Heart left ventricle (tissue), 16 donors: ENCODE data around the gene HS1BP3. TPM values are rescaled to one million over a fixed set of nuclear protein-coding genes. Genes with fewer than 3 reads are reported as not detected.

Experiments
- ATAC-seq, 4 donors: fragments of 200-7000 bp; cut with Tn5 transposase; one replicate each; pipeline ENCODE4 v1.9.1; 2020 to 2022; ENCODE audit warnings: moderate library complexity in 4 of 4, mild to moderate bottlenecking in 3 of 4, moderate number of reproducible peaks in 1 of 4
- DNase-seq, 5 donors: peaks; one replicate each; pipeline ENCODE4 v3.0.0-alpha.2; 2020
- H3K27ac ChIP-seq, 12 donors: fragments of 200-600 bp; sonication (generic) in 4 of 12; one replicate each; pipeline versions ENCODE4 v1.5.0 to v1.8.0; 2016 to 2022; ENCODE audit warnings: mild to moderate bottlenecking in 2 of 12
- H3K27me3 ChIP-seq, 9 donors: fragments of 200-600 bp; sonication (generic) in 2 of 9; one replicate each; pipeline versions ENCODE4 v1.5.1 to v1.8.0; 2016 to 2022; ENCODE audit warnings: mild to moderate bottlenecking in 3 of 9
- H3K36me3 ChIP-seq, 9 donors: fragments of 200-600 bp; sonication (generic) in 2 of 9; one replicate each; pipeline versions ENCODE4 v1.5.0 to v1.8.0; 2018 to 2022; ENCODE audit warnings: mild to moderate bottlenecking in 2 of 9
- H3K4me1 ChIP-seq, 12 donors: fragments of 200-600 bp; sonication (generic) in 4 of 12; one replicate each; pipeline versions ENCODE4 v1.5.0 to v1.8.0; 2016 to 2022; ENCODE audit warnings: mild to moderate bottlenecking in 3 of 12
- H3K4me3 ChIP-seq, 12 donors: fragments of 200-600 bp; sonication (generic) in 4 of 12; one replicate each; pipeline versions ENCODE4 v1.5.0 to v1.8.0; 2017 to 2022; ENCODE audit warnings: mild to moderate bottlenecking in 9 of 12, moderate library complexity in 4 of 12
- H3K9me3 ChIP-seq, 12 donors: fragments of 200-600 bp; sonication (generic) in 4 of 12; one replicate each; pipeline versions ENCODE4 v1.5.0 to v1.8.0; 2016 to 2022; ENCODE audit warnings: mild to moderate bottlenecking in 1 of 12
- CTCF ChIP-seq, 12 donors: fragments of 200-600 bp; sonication (generic) in 4 of 12; IDR thresholded peaks; one replicate each; pipeline versions ENCODE4 v1.5.0 to v1.8.0; 2018 to 2022; ENCODE audit warnings: antibody characterized with exemption in 12 of 12, mild to moderate bottlenecking in 5 of 12
- POLR2A ChIP-seq, 2 donors: fragments of 450-650 bp; IDR thresholded peaks; one replicate each; pipeline ENCODE4 v1.6.1; 2017; ENCODE audit warnings: antibody characterized with exemption in 2 of 2, mild to moderate bottlenecking in 2 of 2, moderate library complexity in 2 of 2
- WGBS, 4 donors: extraction: QIAGEN DNeasy Blood & Tissue Kit in 2 of 4; methylation state at CpG; one replicate each; pipeline versions ENCODE4 v1.1.5 to v1.1.7; 2013 to 2018; 5-methylcytosine and 5-hydroxymethylcytosine counted together
- intact Hi-C, 10 donors: fragments of 100-400 bp; cut with DNase I; formaldehyde crosslinking; loops; one replicate each; pipeline versions ENCODE4 v1.11.1 to v1.14.2; 2022
- polyA plus RNA-seq, 2 donors: library from polyadenylated mRNA; stranded (reverse); fragments of 200-250 nt; gene quantifications; one replicate each; pipeline ENCODE4 v1.2.3, GENCODE V29; 2013
- total RNA-seq, 9 donors: library from RNA; depleted of rRNA in 2 of 9; stranded (reverse); fragments of >200 nt in 2 of 9; fragmentation: NEBNext Ultra II Directional in 3 of 9; extraction: Animal tissue kit (Norgen Biotek cat#: 25700) in 3 of 9; gene quantifications; one replicate each; pipeline versions ENCODE4 v1.1.0 to v1.2.4, GENCODE V29; 2016 to 2023
- donor health status: ischemic (EF 13 %, LVEDD 7.1; RV severe dilation, severe dysfunction).
- donor health status: healthy with polysubstance abuse.
- donor health status: DM: no; HTN: yes; CAD: no.
- donor health status: DM: no; HTN: no; CAD: no.
- donor health status: ischemic (EF 25% LVEDD 6.9; RV normal size, moderate dysfunction).
- donor health status: ischemic (EF 25% LVEDD 5.7; RV mildly dilated, moderate dysfunction).
- donor health status: healthy.
- donor health status: DM: yes; HTN: yes; CAD: no.
- donor health status: ischemic (EF 35%, LVEDD 5.7; RV mildly dilated, moderate dysfunction).
- donor health status: nonischemic (EF 11% LVEDD 7.7; RV severe dilation, severe dysfunction).
- donor health status: DM: yes; HTN: yes; CAD: no.
- donor health status: PGD.
- donor health status: ischemic (EF 29% LVEDD 5.4; RV normal size, mild dysfunction).
- donor health status: nonischemic (EF 23%, LVEDD 6.1; RV moderate dilation, normal function).

The HS1BP3 gene
- total and polyA plus RNA-seq, 11 donors, result 12.7 to 23.7 (median 21.0) TPM

DNA sequence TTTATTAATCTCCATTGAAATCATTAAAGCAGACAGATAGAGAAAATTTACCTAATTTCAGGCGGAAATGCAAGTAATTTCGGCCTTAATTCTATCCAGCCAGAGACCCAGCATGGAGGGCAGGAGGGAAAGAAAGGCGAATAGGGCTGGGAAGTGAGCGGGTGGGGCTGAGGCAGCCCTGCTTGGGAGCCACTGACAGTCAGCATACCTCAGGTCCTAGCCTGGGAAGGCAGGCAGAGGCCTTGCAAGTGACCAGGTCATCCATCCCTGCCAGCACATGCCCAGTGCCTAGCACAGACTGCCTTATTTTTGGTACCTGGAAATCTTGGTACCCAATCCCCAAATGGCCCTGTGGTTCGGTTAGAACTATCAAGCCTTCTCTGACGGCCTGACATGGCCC is 17.6 kb upstream of the HS1BP3 start:
- no peak for DNase-seq
- no peak for TF ChIP-seq CTCF (IDR thresholded peaks at IDR 0.05)
- TF ChIP-seq POLR2A (IDR thresholded peaks at IDR 0.05), result no peak
- ATAC-seq, result no peak
- intact Hi-C loops, result loop anchor here in 6 of 10 donors (5.0 to 10.0 kb wide), 4 partner anchors 86 to 449 kb away; partner anchors contain the start of gene LDAH (in 1 of the 6)
- peaks cover 36 to 95% (median 89%) of the 10 kb centered on the region in 9 donors for H3K27me3 ChIP-seq
- no peak overlapping the region for H3K27ac ChIP-seq
- 86 to 95% (median 92%) methylated on average over 6 of the region's 6 CpGs for WGBS, 4 donors
- H3K9me3 ChIP-seq, result no peaks in the 10 kb centered on the region
- H3K4me1 ChIP-seq, result peaks cover 0 to 46% (median 15%) of the 10 kb centered on the region in 12 donors
- peak overlapping the region in 5 of 12 donors; percentile 57 to 65 (median 60) for H3K4me3 ChIP-seq
- H3K36me3 ChIP-seq, result no peaks in the 10 kb centered on the region

DNA sequence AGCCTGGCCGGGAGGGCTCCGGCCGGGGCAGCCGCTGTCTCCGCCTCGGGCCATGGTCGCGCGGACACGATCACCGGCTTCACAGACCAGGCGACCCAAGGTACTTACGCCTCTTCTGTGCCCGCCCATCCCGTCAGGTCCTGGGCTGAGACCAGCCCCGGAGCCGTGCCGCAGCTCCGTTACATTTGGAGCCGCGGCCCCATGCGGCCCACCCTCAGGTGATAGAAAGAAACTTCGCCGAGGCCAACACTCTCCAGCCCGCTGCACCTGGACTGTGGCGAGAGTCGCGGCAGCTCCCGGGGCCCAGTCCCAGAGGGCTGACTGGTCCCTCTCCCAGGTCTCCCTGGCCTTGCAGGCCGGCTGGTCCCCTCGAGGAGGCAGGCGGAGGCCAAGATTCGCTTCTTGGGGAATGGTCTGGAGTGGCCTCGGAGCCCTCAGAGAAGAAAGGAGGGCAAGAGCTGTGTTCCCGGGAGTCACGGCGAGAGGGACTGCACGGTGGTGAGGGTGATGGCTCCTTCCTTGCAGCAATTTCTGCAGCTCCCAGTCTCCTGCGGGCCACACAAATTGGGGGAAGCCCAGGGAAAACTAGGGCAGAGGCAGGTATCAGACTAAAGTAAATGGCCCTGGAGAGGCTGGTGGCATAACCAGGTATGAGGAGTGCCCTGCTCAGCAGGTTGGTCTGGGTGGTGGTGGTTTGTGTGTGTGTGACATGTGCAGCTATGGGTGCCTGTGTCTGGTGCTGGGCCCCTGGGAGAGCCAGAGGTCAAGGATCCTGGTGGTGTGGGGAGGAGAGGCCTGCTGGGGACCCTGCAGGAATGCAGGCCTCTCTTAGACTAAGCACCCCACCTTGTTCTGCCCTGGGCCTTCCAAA is 16.9 kb upstream of the HS1BP3 start:
- Histone ChIP-seq H3K27ac (peak overlapping the region in 3 of 12 donors; percentile 11 to 50 (median 26)), H3K4me3 (peak overlapping the region in 11 of 12 donors; percentile 32 to 65 (median 50)), H3K27me3 (peaks cover 36 to 96% (median 86%) of the 10 kb centered on the region in 9 donors), H3K36me3 (no peaks in the 10 kb centered on the region), H3K9me3 (no peaks in the 10 kb centered on the region), H3K4me1 (peaks cover 0 to 46% (median 15%) of the 10 kb centered on the region in 12 donors)
- DNase-seq (no peak), ATAC-seq (peak in 1 of 4 donors; percentile 5)
- intact Hi-C loops, result loop anchor here in 6 of 10 donors (5.0 to 10.0 kb wide), 4 partner anchors 87 to 450 kb away; partner anchors contain the start of gene LDAH (in 1 of the 6)
- TF ChIP-seq CTCF (IDR thresholded peaks at IDR 0.05), result no peak
- no peak for TF ChIP-seq POLR2A (IDR thresholded peaks at IDR 0.05)
- WGBS, 4 donors, result 21 to 42% (median 24%) methylated on average over 19 to 39 of the region's 39 CpGs

DNA sequence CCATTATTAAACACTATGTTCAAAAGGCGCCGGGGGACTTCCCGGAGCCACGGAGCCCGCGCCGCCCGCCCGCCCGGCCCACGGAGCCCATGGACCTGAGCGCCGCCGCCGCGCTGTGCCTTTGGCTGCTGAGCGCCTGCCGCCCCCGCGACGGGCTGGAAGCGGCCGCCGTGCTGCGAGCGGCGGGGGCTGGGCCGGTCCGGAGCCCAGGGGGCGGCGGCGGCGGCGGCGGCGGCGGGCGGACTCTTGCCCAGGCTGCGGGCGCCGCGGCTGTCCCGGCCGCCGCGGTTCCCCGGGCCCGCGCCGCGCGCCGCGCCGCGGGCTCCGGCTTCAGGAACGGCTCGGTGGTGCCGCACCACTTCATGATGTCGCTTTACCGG is 16.2 kb upstream of the HS1BP3 start:
- Histone ChIP-seq H3K9me3 (no peaks in the 10 kb centered on the region), H3K4me1 (peaks cover 0 to 46% (median 15%) of the 10 kb centered on the region in 12 donors), H3K36me3 (no peaks in the 10 kb centered on the region), H3K4me3 (peak overlapping the region; percentile 26 to 65 (median 50)), H3K27me3 (peaks cover 36 to 96% (median 83%) of the 10 kb centered on the region in 9 donors), H3K27ac (peak overlapping the region in 5 of 12 donors; percentile 11 to 50 (median 26))
- ATAC-seq, result peak in 1 of 4 donors; percentile 38
- no peak for DNase-seq
- TF ChIP-seq CTCF (IDR thresholded peaks at IDR 0.05) (peak in 4 of 12 donors; percentile 3 to 18 (median 7)), POLR2A (IDR thresholded peaks at IDR 0.05) (no peak)
- intact Hi-C loops, result loop anchor here in 6 of 10 donors (5.0 to 10.0 kb wide), 4 partner anchors 88 to 450 kb away; partner anchors contain the start of gene LDAH (in 1 of the 6)
- WGBS, 4 donors, result 0 to 1% (median 0%) methylated on average over 4 to 62 of the region's 62 CpGs
